HK-2 (cell line): ENCODE measurements around the gene BTBD18.
A peak's percentile ranks its signal among the peaks of the same experiment; 100 is the strongest.

Source experiments
- DNase-seq: peaks from one replicate; pipeline ENCODE4 v3.0.0-alpha.2; 2018; ENCODE audit not compliant: unreplicated experiment

BTBD18 gene, protein sequence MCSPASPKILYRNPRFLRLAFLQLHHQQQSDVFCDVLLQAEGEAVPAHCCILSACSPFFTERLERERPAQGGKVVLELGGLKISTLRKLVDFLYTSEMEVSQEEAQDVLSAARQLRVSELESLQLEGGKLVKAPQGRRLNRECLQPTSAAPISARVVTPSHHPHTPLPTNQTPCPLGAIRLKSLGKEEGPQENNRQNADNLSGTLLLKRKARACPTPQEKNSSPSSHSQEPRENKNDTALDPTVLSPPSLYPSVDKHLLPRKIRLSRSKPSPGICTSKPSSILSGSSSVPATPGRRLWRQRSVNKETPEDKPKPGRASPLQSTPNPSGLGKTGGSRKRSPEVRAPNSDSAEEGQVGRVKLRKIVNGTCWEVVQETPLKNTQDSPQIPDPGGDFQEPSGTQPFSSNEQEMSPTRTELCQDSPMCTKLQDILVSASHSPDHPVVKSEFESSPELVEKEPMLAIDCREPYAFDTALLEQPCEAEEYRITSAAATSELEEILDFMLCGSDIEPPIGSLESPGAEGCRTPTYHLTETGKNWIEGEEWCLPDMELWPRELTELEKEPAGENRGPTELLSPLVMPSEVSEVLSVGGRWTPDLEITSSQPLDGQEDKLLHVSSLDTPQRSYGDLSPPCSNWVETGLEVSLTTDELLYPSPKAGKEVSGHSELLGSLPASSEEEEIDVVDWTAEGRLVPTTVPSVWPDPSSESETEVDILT

GRCh38 chr11:57751676-57752253 is at the start of gene BTBD18:
BTBD18 (minus strand) TSS chr11:57751819; CDS start chr11:57751188, 631 bp downstream.
- no peak for DNase-seq

- DNase-seq: no peak
These were observed 49.5 kb upstream of the BTBD18 start for GRCh38 chr11:57801183-57801485.

DNA sequence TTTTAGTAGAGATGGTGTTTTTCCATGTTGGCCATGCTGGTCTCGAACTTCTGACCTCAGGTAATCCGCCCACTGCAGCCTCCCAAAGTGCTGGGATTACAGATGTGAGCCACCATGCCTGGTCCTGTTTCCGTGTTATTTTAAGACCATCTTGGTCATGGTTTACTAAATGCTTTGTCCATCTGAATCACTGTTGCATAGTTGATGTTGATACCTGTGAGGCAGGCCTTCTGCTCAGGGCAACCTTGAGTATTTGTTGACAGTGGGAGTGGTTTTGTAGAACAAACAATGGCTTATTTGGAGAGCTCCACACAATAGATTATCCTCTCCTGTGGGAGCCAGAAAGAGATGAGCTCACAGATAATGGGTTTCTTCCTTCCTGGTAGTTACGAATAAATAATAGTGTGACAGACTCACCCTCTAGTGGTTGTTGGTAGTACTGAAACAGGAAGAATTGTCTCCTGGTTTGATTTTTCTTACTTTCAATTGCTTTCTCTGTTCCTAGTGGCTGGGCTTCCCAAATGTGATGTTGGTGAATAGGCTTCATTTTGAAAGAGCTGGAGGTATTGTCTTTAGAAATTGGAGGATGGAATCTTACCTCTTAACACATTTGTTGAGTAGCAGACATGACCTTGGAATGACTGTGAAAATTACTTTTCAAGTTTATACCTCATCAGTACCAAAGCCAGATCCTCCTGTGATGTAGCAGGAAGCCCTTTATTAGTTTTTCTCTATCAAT is 49.0 kb upstream of the BTBD18 start:
- no peak for DNase-seq

GRCh38 chr11:57798905-57799559 is 47.4 kb upstream of the BTBD18 start:
- no peak for DNase-seq

- no peak for DNase-seq
These were observed 41.9 kb upstream of the BTBD18 start for GRCh38 chr11:57793351-57794115.

- no peak for DNase-seq
These were observed 41.3 kb upstream of the BTBD18 start for GRCh38 chr11:57792870-57793269.

DNA sequence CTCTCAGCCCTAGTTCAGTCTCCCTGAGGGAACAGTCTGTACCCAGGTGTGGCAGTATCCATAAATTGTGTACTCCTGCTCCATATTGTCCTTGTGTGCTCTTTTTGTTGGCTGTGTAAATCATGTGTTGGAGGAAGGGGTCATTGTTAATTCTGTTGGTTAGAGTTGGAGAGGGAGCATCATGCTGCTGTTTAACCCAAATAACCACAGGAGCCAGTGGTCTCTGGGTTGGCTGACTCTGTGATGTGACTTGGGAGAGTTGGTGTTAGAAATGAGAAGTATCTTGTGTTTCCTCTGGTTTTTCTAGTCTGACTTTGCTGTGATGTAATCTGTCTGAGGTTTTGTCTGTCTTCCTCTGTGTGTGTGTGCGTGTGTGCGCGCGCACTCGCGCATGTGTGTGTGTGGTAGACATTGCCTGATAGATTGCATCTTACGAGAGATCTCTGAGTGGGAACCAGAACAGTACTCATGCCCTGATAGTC is 40.5 kb upstream of the BTBD18 start:
- DNase-seq: peak; percentile 55

- no peak for DNase-seq
These were observed 39.9 kb upstream of the BTBD18 start for GRCh38 chr11:57791321-57792059.

- DNase-seq: no peak
These were observed 37.1 kb upstream of the BTBD18 start for GRCh38 chr11:57788703-57789088.

DNA sequence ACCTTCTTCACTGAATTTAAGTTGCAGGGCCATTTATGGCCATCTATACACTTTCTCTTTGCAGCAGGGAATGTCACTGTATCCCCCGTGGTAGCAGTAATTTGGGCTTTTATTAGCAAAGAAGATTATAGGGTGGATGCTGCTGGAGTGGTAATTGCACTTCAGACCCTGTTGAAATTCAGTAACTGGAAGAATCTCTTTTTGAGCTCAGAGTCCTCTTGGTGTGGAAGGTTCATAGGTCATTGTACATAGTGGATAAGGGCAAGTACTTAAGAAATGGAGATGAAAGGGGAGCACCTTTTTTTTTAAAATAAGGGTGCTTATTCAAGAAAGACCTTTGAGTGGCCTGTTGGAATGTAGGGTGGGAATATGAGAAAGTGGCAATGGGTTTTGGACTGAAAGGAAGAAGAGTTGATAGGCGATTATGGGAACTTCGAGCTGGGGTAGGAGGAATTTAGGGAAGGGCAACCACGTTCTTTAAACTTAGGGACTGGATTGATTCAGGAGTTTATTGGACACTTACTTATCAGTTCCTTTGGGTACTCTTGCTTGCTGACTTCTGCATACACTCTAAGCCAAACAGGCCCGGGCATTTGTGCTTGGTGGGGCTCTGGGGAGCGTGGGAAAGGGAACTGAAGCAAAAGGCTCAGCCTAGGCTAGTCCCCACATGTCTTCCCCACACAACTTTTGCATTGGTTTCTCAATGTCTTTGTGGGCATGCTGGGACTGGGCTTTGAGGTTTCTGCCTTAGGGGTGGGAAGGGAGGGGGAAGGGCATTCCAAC is 36.5 kb upstream of the BTBD18 start:
- DNase-seq: no peak

DNA sequence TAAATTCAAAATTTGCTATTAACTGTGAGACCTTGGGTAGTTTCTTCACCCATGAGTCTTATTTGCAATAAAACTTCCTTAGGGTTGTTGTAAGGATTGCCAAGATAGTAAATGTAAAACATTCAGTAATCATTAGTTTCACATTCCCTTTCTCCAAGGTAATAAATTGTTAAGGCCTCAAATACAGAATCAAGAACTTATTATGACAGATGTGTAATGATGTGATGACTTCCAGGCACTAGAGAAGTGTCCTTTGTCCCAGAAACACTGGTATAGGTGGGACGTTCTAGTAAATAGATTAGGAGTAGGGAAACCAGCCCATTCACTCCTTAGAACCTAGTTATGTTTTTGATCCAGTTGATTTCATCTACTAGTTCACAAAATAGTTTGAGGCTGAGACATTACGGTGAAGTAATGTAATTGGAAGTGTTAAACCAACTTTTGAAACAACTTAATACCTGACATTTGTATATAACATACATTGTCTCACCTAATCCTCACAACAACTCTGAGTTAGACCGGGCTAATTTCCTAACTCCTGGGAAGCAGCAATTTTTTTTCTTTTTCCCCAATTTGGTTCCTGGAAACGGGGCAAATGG is 35.5 kb upstream of the BTBD18 start:
- DNase-seq: no peak

- no peak for DNase-seq
These were observed 34.8 kb upstream of the BTBD18 start for GRCh38 chr11:57786436-57786835.

- no peak for DNase-seq
These were observed 33.5 kb upstream of the BTBD18 start for GRCh38 chr11:57785072-57785471.

- DNase-seq: no peak
These were observed 29.9 kb upstream of the BTBD18 start for GRCh38 chr11:57781529-57781943.

DNA sequence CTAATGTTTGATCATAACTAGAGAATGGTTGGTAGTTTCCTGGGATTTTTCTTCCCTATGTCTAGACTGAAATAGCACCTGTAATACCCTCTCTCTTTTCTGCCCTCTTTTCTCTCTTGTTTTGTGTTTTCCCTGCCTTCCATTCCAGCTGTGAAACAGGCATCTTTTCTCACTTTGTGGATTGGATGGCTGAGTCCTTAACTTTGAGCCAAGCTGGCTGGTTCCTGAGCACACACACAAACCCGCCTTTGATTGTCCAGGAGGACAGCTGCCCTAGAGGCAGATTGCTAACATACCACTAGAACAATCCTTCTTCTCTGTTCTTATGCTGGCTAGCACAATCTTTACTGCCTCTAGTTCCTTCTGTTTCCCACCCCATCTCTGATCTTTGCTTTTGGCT is 27.7 kb upstream of the BTBD18 start:
- DNase-seq: no peak

GRCh38 chr11:57778318-57779037 is 26.9 kb upstream of the BTBD18 start:
- DNase-seq: peak; percentile 83

DNA sequence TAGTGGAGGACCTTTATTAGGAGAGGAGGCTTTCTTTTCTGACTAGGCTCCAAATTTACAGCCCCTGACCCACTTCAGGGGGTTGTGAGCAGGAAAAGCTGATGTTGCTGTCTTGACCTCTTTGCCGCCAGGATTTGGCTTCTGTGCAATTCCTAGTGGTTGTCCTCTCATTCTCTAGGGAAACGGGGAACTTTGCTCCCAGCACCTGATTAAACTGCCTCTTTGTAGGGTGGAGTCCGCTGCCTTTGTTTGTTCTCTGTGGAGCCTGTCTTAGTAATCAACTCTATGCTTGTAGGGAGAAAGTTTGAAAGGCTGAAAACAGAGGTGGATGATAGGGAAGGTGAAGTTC is 26.3 kb upstream of the BTBD18 start:
- DNase-seq: no peak

DNA sequence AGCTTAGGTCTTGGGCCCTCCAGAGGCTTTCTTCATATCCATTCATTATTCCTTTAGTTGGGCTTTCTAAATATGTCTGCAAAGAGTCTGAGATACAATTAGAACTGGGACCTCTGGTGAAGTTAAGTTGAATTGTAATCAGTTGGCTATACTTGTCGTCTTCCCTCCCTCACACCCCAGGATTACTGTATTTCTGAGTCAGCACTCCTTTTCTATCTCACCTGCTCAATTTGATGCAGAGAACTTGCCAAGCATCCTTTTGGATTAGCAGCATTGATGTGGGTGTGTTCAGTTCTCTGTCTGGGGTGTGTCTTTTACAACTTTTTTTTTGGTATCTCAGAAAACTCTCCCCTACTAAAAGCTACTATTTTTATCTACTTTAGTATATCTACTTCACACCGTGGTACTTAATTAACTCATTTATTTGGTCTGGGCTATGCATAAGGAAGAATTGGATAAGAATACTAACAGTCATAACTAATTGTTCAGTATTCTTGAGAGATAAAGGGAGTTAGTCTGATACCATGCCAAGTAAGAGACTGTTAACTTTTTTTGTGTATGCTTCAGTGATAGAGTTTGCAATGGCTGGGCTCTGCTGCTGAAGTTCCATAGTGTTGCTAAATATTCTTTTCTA is 25.1 kb upstream of the BTBD18 start:
- no peak for DNase-seq
